ENCODE data around the gene BAX. TPM values are rescaled to one million over a fixed set of nuclear protein-coding genes. Genes with fewer than 3 reads are reported as not detected.

The BAX gene
- total and polyA plus RNA-seq, 2 of the 4 experiments (the other 2 are of a cell fraction): 23.3 to 169 TPM

DNA sequence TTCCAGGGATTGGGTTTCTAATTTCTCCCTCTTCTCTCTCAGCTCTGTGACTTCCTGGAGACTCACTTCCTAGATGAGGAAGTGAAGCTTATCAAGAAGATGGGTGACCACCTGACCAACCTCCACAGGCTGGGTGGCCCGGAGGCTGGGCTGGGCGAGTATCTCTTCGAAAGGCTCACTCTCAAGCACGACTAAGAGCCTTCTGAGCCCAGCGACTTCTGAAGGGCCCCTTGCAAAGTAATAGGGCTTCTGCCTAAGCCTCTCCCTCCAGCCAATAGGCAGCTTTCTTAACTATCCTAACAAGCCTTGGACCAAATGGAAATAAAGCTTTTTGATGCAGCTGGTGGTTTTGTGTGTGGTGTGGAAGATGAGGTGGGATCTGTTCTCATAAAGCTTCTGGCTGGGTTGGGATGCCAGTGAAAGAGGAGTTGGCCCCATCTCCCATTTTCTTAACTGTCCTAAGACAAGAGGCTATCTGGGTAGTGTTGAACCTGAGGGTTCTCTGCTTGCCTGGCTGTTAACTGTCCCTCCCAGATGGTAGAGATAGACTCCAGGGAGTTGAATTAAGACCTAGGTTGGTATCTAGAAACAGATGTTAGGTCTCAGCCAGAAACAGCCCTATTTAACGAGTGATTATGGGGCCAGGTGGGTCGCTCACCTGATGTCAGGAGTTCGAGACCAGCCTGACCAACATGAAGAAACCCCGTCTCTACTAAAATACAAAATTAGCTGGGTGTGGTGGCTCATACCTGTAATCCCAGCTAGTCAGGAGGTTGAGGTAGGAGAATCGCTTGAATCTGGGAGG, 12.1 kb downstream of the BAX start:
- Histone ChIP-seq H2BK120ac (ENCODE audit: low read depth, low read length) (no peak overlapping the region), H2AK9ac (replicated peaks; ENCODE audit: low read depth, low read length, poor library complexity) (no peak overlapping the region), H3K9me1 (ENCODE audit: insufficient read depth, low read length) (peaks cover 11% of the 10 kb centered on the region), H3K9ac (ENCODE audit: low read depth, low read length) (peak overlapping the region; percentile 84), H4K20me1 (ENCODE audit: insufficient read depth, low read length) (peaks cover 45% of the 10 kb centered on the region), H4K8ac (ENCODE audit: low read depth in 2 of 2, low read length in 2 of 2) (peak overlapping the region in 1 of 2 experiments; percentile 50; a peak in 1 of 4 replicates), H3K4me1 (ENCODE audit: control insufficient read depth, insufficient read depth, low read length) (peaks cover 20% of the 10 kb centered on the region), H2BK20ac (ENCODE audit: low read depth, low read length) (no peak overlapping the region), H2AK5ac (ENCODE audit: low read depth, low read length) (no peak overlapping the region), H3K36me3 (ENCODE audit: control insufficient read depth, insufficient read depth, low read length) (peaks cover 32% of the 10 kb centered on the region), H3K56ac (ENCODE audit: extremely low read depth, insufficient read depth, low read length) (no peak overlapping the region), H3K4me3 (ENCODE audit: insufficient read depth, low read depth, low read length) (peak overlapping the region; percentile 78), H4K91ac (ENCODE audit: insufficient read depth, low read depth, low read length) (no peak overlapping the region), H3K18ac (ENCODE audit: low read depth, low read length) (no peak overlapping the region), H3K27me3 (ENCODE audit: control insufficient read depth, insufficient read depth, low read length) (no peaks in the 10 kb centered on the region), H4K5ac (ENCODE audit: low read depth, low read length) (no peak overlapping the region), H2BK5ac (ENCODE audit: low read depth, low read length, poor library complexity, severe bottlenecking) (peak overlapping the region; percentile 26), H3K27ac (ENCODE audit: insufficient read depth, low read length) (peak overlapping the region; percentile 77; the same call in 1 of the 2 replicates), H2AFZ (replicated peaks; ENCODE audit: low read length, poor library complexity) (no peak overlapping the region), H3K4ac (ENCODE audit: low read depth, low read length) (no peak overlapping the region), H3K9me3 (ENCODE audit: control insufficient read depth, insufficient read depth, low read length) (no peaks in the 10 kb centered on the region), H2BK15ac (ENCODE audit: low read depth, low read length) (no peak overlapping the region), H3K4me2 (ENCODE audit: low read depth, low read length) (peak overlapping the region; percentile 91), H3K79me1 (ENCODE audit: low read depth in 1 of 2, low read length in 2 of 2) (peaks cover 0 to 52% of the 10 kb centered on the region in 2 experiments; a peak in 3 of 4 replicates), H3K23ac (ENCODE audit: low read depth, low read length) (peak overlapping the region; percentile 67), H3K14ac (replicated peaks; ENCODE audit: low read depth, low read length) (peak overlapping the region; percentile 66; the same call in 1 of the 2 replicates)
- no peak for ATAC-seq (ENCODE audit: low read depth)
- in situ Hi-C loops (cut with MboI; ENCODE audit: low sequenced_read_pairs) (loop anchor here (10.0 kb wide), 1 partner anchor 322 kb away; the partner anchor contains the start of gene CA11), dilution Hi-C loops (cut with HindIII; ENCODE audit: low sequenced_read_pairs, unreplicated experiment) (no loop called here), intact Hi-C loops (cut with micrococcal nuclease) (loop anchor here (10.0 kb wide), 1 partner anchor 322 kb away; the partner anchor contains the start of gene CA11)
- no TSS peak for BruUV-seq (replicated peaks)
- CTCF ChIA-PET: interaction anchor here (0.6 to 1.3 kb wide), 2 partner anchors 27 to 111 kb away, joined by 3 read pairs; partner anchors contain the start of genes GYS1 and RUVBL2
- POLR2A ChIA-PET (ENCODE audit: unreplicated experiment): interaction anchor here (0.6 to 0.9 kb wide), 2 partner anchors 19 to 26 kb away, joined by 3 to 4 read pairs; no protein-coding TSS in a partner anchor
- WGBS, 2 experiments (ENCODE audit: extremely low coverage in 2 of 2, insufficient read length in 1 of 2): 87% methylated on average over 5 of the region's 10 CpGs; no CpG with 5 or more reads in 1 of the 2 experiments
- TF ChIP-seq MAFK (IDR thresholded peaks at IDR 0.05; ENCODE audit: low read depth, low read length) (no peak), MAZ (IDR thresholded peaks at IDR 0.05; ENCODE audit: borderline replicate concordance, low read depth, low read length) (no peak), RFX5 (IDR thresholded peaks at IDR 0.05; ENCODE audit: low read depth, low read length) (no peak), RAD21 (IDR thresholded peaks at IDR 0.05; ENCODE audit: low read length) (no peak), CHD1 (IDR thresholded peaks at IDR 0.05; ENCODE audit: low read depth, low read length) (no peak), NFE2L2 (IDR thresholded peaks at IDR 0.05; ENCODE audit: low read depth, low read length) (no peak), RCOR1 (IDR thresholded peaks at IDR 0.05; ENCODE audit: insufficient replicate concordance, low read length) (no peak), POLR2A (IDR thresholded peaks at IDR 0.05; ENCODE audit: low read depth, low read length) (no peak; the same call in none of the 2 replicates), SMC3 (IDR thresholded peaks at IDR 0.05; ENCODE audit: low read depth, low read length) (no peak)
- TF ChIP-seq, protein P1, sequence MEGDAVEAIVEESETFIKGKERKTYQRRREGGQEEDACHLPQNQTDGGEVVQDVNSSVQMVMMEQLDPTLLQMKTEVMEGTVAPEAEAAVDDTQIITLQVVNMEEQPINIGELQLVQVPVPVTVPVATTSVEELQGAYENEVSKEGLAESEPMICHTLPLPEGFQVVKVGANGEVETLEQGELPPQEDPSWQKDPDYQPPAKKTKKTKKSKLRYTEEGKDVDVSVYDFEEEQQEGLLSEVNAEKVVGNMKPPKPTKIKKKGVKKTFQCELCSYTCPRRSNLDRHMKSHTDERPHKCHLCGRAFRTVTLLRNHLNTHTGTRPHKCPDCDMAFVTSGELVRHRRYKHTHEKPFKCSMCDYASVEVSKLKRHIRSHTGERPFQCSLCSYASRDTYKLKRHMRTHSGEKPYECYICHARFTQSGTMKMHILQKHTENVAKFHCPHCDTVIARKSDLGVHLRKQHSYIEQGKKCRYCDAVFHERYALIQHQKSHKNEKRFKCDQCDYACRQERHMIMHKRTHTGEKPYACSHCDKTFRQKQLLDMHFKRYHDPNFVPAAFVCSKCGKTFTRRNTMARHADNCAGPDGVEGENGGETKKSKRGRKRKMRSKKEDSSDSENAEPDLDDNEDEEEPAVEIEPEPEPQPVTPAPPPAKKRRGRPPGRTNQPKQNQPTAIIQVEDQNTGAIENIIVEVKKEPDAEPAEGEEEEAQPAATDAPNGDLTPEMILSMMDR (conservative IDR thresholded peaks at IDR 0.05; ENCODE audit: low read depth, low read length): no peak
- TF ChIP-seq, protein P2, sequence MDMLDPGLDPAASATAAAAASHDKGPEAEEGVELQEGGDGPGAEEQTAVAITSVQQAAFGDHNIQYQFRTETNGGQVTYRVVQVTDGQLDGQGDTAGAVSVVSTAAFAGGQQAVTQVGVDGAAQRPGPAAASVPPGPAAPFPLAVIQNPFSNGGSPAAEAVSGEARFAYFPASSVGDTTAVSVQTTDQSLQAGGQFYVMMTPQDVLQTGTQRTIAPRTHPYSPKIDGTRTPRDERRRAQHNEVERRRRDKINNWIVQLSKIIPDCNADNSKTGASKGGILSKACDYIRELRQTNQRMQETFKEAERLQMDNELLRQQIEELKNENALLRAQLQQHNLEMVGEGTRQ (IDR thresholded peaks at IDR 0.05; ENCODE audit: low read depth, low read length): no peak
- no peak for DNase-seq

All from IMR-90 (cell line).